ENCODE data around the gene ARAP2.

ARAP2 gene

DNA sequence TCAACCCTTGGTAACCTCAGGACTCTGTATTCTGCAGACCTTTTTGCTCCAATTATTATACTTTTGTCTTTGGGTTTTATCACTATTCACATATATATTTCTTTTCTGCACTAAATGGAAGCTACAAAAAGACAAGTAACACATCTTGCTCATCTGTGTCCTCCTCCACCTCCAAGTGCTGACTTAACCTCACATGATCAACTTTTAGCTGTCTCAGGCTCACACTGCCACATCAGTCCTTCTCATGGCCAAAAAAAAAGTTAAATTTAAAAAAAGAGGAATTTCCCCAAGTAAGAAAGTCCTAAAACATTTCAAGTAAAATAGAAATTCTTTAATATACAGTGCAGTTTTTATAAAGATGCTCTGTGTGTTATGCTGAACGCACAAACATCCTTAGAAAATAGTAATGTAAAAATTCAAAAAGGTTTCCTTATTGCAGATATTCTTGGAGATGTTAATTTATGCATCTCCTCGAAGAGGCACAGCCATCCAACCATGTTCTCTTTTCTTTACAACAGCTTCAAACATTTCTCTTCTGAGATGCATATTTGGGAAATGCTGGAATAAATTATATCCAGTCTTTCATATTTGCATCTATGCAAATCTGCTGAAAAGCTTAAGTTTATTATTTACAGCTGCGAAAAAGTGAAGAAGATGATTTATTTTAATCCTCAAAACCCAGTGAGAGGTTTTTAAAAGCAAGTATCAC, 37.6 kb downstream of the ARAP2 start:
- Histone ChIP-seq H3K27me3 (replicated peaks; ENCODE audit: control insufficient read depth, insufficient read depth, low read length, poor library complexity, severe bottlenecking) (no peaks in the 10 kb centered on the region), H3K27ac (ENCODE audit: insufficient read depth, low read length, poor library complexity, severe bottlenecking) (no peak overlapping the region), H3K4me3 (ENCODE audit: insufficient read depth, low read depth, low read length, poor library complexity, severe bottlenecking) (no peak overlapping the region), H3K4me1 (ENCODE audit: control insufficient read depth, insufficient read depth, low read length, poor library complexity, severe bottlenecking) (peaks cover 8% of the 10 kb centered on the region), H3K36me3 (ENCODE audit: control insufficient read depth, insufficient read depth, low read length) (peaks cover 17% of the 10 kb centered on the region), H3K9me3 (ENCODE audit: control insufficient read depth, low read length) (no peaks in the 10 kb centered on the region)
- no peak for DNase-seq

DNA sequence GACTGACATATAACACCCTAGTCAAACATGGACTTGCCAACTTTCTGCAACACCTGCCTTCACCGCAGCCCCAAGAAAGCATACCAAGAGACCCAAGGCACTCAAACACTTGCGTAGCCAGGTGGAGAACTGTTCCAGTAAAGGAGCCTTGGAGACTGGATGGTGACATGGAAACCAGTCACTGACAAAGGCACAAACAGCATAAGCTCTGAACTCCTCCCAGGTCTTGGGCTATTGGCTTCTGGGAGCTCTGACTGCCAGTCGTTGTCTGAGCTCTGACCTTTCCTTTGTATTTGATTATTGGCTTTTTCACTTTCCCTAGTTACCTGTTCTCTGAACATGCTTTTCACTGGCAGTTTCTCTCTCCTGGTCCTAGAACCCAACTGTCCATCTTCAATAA, 38.3 kb downstream of the ARAP2 start:
- H3K27me3 ChIP-seq (replicated peaks; ENCODE audit: control insufficient read depth, insufficient read depth, low read length, poor library complexity, severe bottlenecking) = no peaks in the 10 kb centered on the region
- no peaks in the 10 kb centered on the region for H3K9me3 ChIP-seq (ENCODE audit: control insufficient read depth, low read length)
- peaks cover 8% of the 10 kb centered on the region for H3K4me1 ChIP-seq (ENCODE audit: control insufficient read depth, insufficient read depth, low read length, poor library complexity, severe bottlenecking)
- peaks cover 15% of the 10 kb centered on the region for H3K36me3 ChIP-seq (ENCODE audit: control insufficient read depth, insufficient read depth, low read length)
- no peak overlapping the region for H3K27ac ChIP-seq (ENCODE audit: insufficient read depth, low read length, poor library complexity, severe bottlenecking)
- no peak overlapping the region for H3K4me3 ChIP-seq (ENCODE audit: insufficient read depth, low read depth, low read length, poor library complexity, severe bottlenecking)
- DNase-seq = no peak

DNA sequence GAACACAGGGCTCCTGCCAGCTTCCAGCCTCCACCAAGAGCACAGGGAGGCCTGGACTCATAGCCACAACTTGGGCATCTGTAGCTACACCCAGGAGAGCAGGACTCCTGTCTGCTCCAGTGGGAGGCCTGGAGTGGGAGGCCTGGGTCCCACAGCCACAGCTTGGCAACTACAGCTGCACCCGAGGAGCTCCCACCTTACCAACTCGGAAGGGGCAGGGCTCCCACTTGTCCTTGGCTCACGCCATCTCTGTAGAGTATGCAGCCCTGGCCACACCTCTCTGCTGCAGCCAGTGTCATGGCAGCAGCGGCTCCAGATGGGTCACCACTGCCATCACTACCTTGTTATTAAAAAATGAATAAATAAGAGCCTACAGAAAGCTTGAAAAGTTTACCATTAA, 45.5 kb downstream of the ARAP2 start:
- Histone ChIP-seq H3K4me1 (ENCODE audit: control insufficient read depth, insufficient read depth, low read length, poor library complexity, severe bottlenecking) (no peaks in the 10 kb centered on the region), H3K36me3 (ENCODE audit: control insufficient read depth, insufficient read depth, low read length) (peaks cover 9% of the 10 kb centered on the region), H3K9me3 (ENCODE audit: control insufficient read depth, low read length) (no peaks in the 10 kb centered on the region), H3K4me3 (ENCODE audit: insufficient read depth, low read depth, low read length, poor library complexity, severe bottlenecking) (no peak overlapping the region), H3K27ac (ENCODE audit: insufficient read depth, low read length, poor library complexity, severe bottlenecking) (no peak overlapping the region), H3K27me3 (replicated peaks; ENCODE audit: control insufficient read depth, insufficient read depth, low read length, poor library complexity, severe bottlenecking) (no peaks in the 10 kb centered on the region)
- DNase-seq = no peak

DNA sequence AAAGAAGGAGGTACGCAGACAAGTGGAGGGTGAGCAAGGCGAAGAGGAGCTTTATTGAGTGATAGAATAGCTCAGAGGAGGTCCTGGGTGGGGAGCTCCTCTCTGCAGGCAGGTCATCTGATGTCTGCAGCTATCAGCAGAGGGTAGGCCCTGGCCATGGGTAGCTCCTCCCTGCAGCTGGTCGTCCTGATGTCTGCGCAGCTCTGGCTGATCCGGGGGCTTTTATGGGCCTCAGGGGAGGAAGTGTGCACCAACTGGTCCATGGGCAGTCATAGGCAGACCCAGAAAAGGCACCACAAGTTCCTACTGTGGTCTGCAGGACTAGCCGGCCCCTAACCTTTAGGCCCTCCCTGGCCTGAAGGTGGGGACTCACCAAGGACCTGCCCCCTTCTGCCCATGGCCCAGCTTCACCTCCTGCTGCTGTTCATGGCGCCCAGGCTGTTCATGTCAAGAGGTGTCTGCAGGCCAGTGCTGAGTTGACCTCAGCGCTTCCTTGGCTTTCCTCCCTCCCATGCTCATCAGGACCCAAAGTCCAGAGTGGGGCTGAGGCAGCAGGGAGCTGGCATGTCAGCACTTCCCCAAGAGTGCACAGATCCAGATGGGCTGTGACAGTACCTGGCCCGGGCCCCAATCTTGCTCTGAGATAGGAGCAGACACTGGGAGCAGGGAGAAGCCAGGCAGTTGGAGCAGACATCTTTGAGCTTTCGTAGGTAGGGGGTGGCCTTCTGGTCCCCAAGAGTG, 46.1 kb downstream of the ARAP2 start:
- H3K27me3 ChIP-seq (replicated peaks; ENCODE audit: control insufficient read depth, insufficient read depth, low read length, poor library complexity, severe bottlenecking) = no peaks in the 10 kb centered on the region
- peaks cover 9% of the 10 kb centered on the region for H3K36me3 ChIP-seq (ENCODE audit: control insufficient read depth, insufficient read depth, low read length)
- H3K4me3 ChIP-seq (ENCODE audit: insufficient read depth, low read depth, low read length, poor library complexity, severe bottlenecking) = no peak overlapping the region
- no peak for DNase-seq
- H3K27ac ChIP-seq (ENCODE audit: insufficient read depth, low read length, poor library complexity, severe bottlenecking) = no peak overlapping the region
- H3K4me1 ChIP-seq (ENCODE audit: control insufficient read depth, insufficient read depth, low read length, poor library complexity, severe bottlenecking) = no peaks in the 10 kb centered on the region
- no peaks in the 10 kb centered on the region for H3K9me3 ChIP-seq (ENCODE audit: control insufficient read depth, low read length)

DNA sequence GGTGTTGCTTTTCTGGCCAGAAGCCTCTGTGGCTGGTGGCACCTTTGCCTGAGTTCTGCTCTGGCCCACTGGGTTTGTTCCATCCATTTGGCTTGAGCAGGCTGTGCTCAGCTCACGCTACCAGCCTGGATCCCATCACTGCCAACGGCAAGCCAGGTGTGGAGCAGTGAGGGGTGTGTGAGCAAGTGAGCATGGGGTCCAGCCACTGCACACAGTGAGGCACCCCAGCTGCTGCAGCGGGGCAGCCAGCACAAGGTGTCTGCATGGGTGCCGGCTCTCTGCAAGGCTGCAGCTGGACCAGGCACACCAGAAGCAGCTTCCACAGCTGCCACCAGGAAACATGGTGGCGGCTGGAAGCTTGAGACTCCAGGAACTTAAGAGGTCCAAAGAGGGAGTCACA, 46.8 kb downstream of the ARAP2 start:
- no peak overlapping the region for H3K4me3 ChIP-seq (ENCODE audit: insufficient read depth, low read depth, low read length, poor library complexity, severe bottlenecking)
- H3K27me3 ChIP-seq (replicated peaks; ENCODE audit: control insufficient read depth, insufficient read depth, low read length, poor library complexity, severe bottlenecking) = no peaks in the 10 kb centered on the region
- no peak overlapping the region for H3K27ac ChIP-seq (ENCODE audit: insufficient read depth, low read length, poor library complexity, severe bottlenecking)
- no peak for DNase-seq
- H3K4me1 ChIP-seq (ENCODE audit: control insufficient read depth, insufficient read depth, low read length, poor library complexity, severe bottlenecking) = no peaks in the 10 kb centered on the region
- H3K9me3 ChIP-seq (ENCODE audit: control insufficient read depth, low read length) = no peaks in the 10 kb centered on the region
- peaks cover 9% of the 10 kb centered on the region for H3K36me3 ChIP-seq (ENCODE audit: control insufficient read depth, insufficient read depth, low read length)

DNA sequence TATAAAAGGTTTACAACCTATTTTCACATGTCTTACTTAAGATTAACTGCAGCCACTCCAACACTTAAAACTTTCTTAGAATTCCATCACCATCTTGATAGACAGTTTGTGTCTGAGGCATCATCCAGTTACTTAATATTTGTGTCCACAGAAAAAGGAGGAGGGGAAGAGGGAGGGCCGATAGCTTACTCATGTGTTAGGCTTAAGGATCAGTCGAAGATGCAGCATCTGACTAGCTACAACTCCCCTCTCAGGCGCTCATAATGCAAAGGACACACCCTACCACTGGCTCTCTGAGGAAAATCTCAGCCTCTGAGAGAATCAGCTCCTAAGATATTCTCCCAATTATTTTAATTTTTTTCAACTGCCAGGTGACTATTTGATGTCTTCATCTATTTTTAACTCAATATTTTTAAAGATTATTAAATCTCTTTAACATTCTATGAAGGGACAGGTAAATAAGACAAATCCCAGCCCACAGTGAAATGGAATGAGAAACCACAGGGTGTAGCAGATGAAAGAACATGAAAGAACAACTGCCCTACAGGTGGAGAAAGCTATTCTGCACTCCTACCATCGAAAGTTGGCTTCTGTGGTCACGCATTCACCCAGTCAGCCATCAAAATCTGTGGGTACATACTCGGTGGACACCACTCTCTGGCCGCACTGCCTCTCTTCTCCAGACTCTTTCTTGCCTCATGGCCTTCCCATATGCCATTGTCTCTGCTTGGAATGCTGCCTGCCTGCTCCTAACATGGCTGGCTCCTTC, 48.0 kb downstream of the ARAP2 start:
- no peaks in the 10 kb centered on the region for H3K9me3 ChIP-seq (ENCODE audit: control insufficient read depth, low read length)
- H3K27me3 ChIP-seq (replicated peaks; ENCODE audit: control insufficient read depth, insufficient read depth, low read length, poor library complexity, severe bottlenecking) = no peaks in the 10 kb centered on the region
- H3K27ac ChIP-seq (ENCODE audit: insufficient read depth, low read length, poor library complexity, severe bottlenecking) = no peak overlapping the region
- no peak for DNase-seq
- peaks cover 12% of the 10 kb centered on the region for H3K36me3 ChIP-seq (ENCODE audit: control insufficient read depth, insufficient read depth, low read length)
- H3K4me3 ChIP-seq (ENCODE audit: insufficient read depth, low read depth, low read length, poor library complexity, severe bottlenecking) = no peak overlapping the region
- H3K4me1 ChIP-seq (ENCODE audit: control insufficient read depth, insufficient read depth, low read length, poor library complexity, severe bottlenecking) = no peaks in the 10 kb centered on the region

DNA sequence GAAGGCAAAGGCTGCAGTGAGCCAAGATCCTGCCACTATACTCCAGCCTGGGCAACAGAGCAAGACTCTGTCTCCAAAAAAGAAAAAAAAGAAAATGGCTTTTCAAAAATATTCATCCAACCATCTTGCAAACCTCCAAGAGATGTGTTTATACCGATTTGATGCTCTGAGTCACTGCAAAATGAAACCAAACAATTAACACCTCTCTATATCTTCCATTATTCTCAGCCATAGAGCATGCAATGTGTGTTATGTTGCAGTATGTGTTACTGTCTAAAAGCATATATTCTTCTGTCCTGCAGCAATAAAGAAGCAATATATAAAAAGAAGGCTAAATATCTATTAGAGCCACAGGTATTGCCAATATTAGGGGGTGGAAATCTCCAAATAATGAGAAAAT, 51.4 kb downstream of the ARAP2 start:
- peaks cover 6% of the 10 kb centered on the region for H3K36me3 ChIP-seq (ENCODE audit: control insufficient read depth, insufficient read depth, low read length)
- H3K9me3 ChIP-seq (ENCODE audit: control insufficient read depth, low read length) = no peaks in the 10 kb centered on the region
- H3K27me3 ChIP-seq (replicated peaks; ENCODE audit: control insufficient read depth, insufficient read depth, low read length, poor library complexity, severe bottlenecking) = no peaks in the 10 kb centered on the region
- peaks cover 5% of the 10 kb centered on the region for H3K4me1 ChIP-seq (ENCODE audit: control insufficient read depth, insufficient read depth, low read length, poor library complexity, severe bottlenecking)
- no peak overlapping the region for H3K4me3 ChIP-seq (ENCODE audit: insufficient read depth, low read depth, low read length, poor library complexity, severe bottlenecking)
- no peak for DNase-seq
- H3K27ac ChIP-seq (ENCODE audit: insufficient read depth, low read length, poor library complexity, severe bottlenecking) = no peak overlapping the region

DNA sequence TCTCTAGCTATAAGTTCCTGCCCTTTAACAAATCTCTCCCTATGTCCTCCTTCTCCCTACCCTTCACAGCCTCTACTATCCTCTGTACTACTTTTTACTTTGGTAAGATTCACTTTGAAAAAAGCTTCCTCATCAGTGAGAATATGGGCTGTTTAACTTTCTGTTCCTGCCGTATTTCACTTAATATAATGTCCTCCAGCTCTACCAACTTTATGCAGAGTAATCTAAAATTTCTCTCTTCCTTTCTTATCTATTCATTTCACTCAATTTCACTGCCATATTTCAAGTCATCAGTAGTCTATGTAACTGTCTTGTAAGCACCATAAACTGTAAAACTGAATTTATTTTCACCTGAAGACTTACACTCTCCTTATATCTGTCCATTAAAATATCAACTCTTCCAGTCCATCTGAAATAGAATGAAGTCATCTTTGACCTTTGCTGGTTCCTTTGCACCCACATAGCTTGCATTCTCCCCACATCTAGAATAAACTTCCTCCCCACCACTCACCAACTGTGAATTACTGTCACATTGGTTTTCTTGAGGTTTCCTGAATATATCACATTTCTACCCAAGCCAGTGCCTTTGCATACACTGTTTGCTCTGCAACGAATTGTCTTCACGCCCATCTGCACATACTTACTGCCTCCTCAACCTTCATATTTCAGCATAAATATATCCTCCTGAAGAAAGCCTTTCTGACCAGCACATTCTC, 54.6 kb downstream of the ARAP2 start:
- no peak for DNase-seq
- Histone ChIP-seq H3K27ac (ENCODE audit: insufficient read depth, low read length, poor library complexity, severe bottlenecking) (no peak overlapping the region), H3K36me3 (ENCODE audit: control insufficient read depth, insufficient read depth, low read length) (peaks cover 3% of the 10 kb centered on the region), H3K4me3 (ENCODE audit: insufficient read depth, low read depth, low read length, poor library complexity, severe bottlenecking) (no peak overlapping the region), H3K9me3 (ENCODE audit: control insufficient read depth, low read length) (no peaks in the 10 kb centered on the region), H3K27me3 (replicated peaks; ENCODE audit: control insufficient read depth, insufficient read depth, low read length, poor library complexity, severe bottlenecking) (no peaks in the 10 kb centered on the region), H3K4me1 (ENCODE audit: control insufficient read depth, insufficient read depth, low read length, poor library complexity, severe bottlenecking) (peaks cover 5% of the 10 kb centered on the region)

DNA sequence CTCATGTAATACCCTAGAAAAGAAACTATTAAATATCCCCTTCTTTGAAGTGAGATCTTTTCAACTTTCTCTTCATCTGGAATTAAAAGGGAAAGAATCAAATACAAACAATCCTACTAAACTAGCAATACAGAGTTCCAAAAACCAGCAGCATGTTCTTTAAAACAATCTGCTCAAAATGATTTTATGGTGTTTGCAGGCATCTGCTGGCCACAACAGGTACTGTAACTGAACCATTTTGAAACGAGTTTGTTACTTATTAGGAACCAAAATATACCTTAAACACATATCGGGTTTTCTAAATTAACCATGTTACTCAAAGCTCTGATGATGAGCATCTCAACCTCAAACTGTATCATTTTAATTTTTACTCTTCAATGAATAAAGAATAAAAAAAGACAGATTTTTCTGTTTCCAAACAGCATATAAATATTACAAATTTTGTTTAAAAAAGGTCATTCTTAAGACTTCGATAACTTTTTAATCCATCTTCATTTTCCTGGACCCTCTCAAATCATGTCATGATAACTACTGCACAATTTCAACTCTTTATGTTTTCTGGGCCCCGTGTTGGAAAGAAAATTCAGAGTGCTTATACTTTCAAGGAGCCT, 56.5 kb downstream of the ARAP2 start:
- H3K27ac ChIP-seq (ENCODE audit: insufficient read depth, low read length, poor library complexity, severe bottlenecking) = no peak overlapping the region
- peaks cover 5% of the 10 kb centered on the region for H3K4me1 ChIP-seq (ENCODE audit: control insufficient read depth, insufficient read depth, low read length, poor library complexity, severe bottlenecking)
- H3K4me3 ChIP-seq (ENCODE audit: insufficient read depth, low read depth, low read length, poor library complexity, severe bottlenecking) = no peak overlapping the region
- DNase-seq = no peak
- no peaks in the 10 kb centered on the region for H3K9me3 ChIP-seq (ENCODE audit: control insufficient read depth, low read length)
- no peaks in the 10 kb centered on the region for H3K27me3 ChIP-seq (replicated peaks; ENCODE audit: control insufficient read depth, insufficient read depth, low read length, poor library complexity, severe bottlenecking)
- peaks cover 8% of the 10 kb centered on the region for H3K36me3 ChIP-seq (ENCODE audit: control insufficient read depth, insufficient read depth, low read length)
